ENCODE results near the gene ANXA5.

GRCh38 chr4:121720109-121720508 is 23.3 kb upstream of the ANXA5 start:
- no peak for TF ChIP-seq YY1 (IDR thresholded peaks at IDR 0.05; ENCODE audit: low read depth)
- no peak for TF ChIP-seq REST (IDR thresholded peaks at IDR 0.05; ENCODE audit: low read depth)
- no peak for TF ChIP-seq NFIC (IDR thresholded peaks at IDR 0.05)
- no peak for TF ChIP-seq MAX (IDR thresholded peaks at IDR 0.05)
- TF ChIP-seq EP300 (IDR thresholded peaks at IDR 0.05; ENCODE audit: borderline replicate concordance) = no peak

All from Ishikawa (cell line).